K562 (cell line): ENCODE measurements around the gene MKRN3. TPM values are rescaled to one million over a fixed set of nuclear protein-coding genes. Genes with fewer than 3 reads are reported as not detected.

Experiments
- BCLAF1 ChIP-seq, 2 experiments: fragments of 450-650 bp in 1 of 2; IDR thresholded peaks; 2 replicates each; pipeline ENCODE4 v1.6.1; 2011 to 2017; ENCODE audit warnings: low read depth in 2 of 2, antibody characterized with exemption in 1 of 2, borderline replicate concordance in 1 of 2, low read length in 1 of 2, mild to moderate bottlenecking in 1 of 2, mixed read lengths in 1 of 2; ENCODE audit not compliant: control insufficient read depth in 1 of 2
- BHLHE40 ChIP-seq: IDR thresholded peaks from 2 replicates; pipeline ENCODE4 v1.6.1; 2011; ENCODE audit warnings: low read length, improper control_type of control experiment
- BMI1 ChIP-seq: fragments of 150-350 bp; IDR thresholded peaks from 2 replicates; pipeline ENCODE4 v1.6.1; 2014; ENCODE audit warnings: low read length
- GATAD2A ChIP-seq: fragments of 450-650 bp; IDR thresholded peaks from 2 replicates; pipeline ENCODE4 v1.6.1; 2017
- IRF1 ChIP-seq: sonication (generic); formaldehyde crosslinking; IDR thresholded peaks from 2 replicates; pipeline ENCODE4 v1.8.0; 2022; ENCODE audit warnings: missing genetic modification reagents, mild to moderate bottlenecking, borderline replicate concordance
- KDM2B ChIP-seq: fragments of 250-450 bp; sonication (Bioruptor Pico); IDR thresholded peaks from 2 replicates; pipeline ENCODE4 v1.8.0; 2021; ENCODE audit warnings: mild to moderate bottlenecking, moderate library complexity
- MAFF ChIP-seq: IDR thresholded peaks from 2 replicates; pipeline ENCODE4 v1.6.1; 2012; ENCODE audit warnings: low read length, improper control_type of control experiment
- MAZ ChIP-seq, 2 experiments: fragments of 450-650 bp in 1 of 2; sonication (generic) in 1 of 2; formaldehyde crosslinking; IDR thresholded peaks in 1 of 2; conservative IDR thresholded peaks in 1 of 2; 2 replicates each; pipeline versions ENCODE4 v1.4.0 to v1.5.0; 2020; ENCODE audit warnings: mild to moderate bottlenecking in 1 of 2, missing genetic modification reagents in 1 of 2
- MTA2 ChIP-seq: fragments of 450-650 bp; IDR thresholded peaks from 2 replicates; pipeline ENCODE4 v1.6.1; 2016; ENCODE audit warnings: low read depth
- NFRKB ChIP-seq: fragments of 450-650 bp; IDR thresholded peaks from 2 replicates; pipeline ENCODE4 v1.6.1; 2016; ENCODE audit warnings: low read depth
- PCBP2 ChIP-seq: fragments of 200-400 bp; formaldehyde crosslinking; IDR thresholded peaks from 2 replicates; pipeline ENCODE4 v1.6.1; 2018; ENCODE audit warnings: low read length, low read depth, mild to moderate bottlenecking, moderate library complexity; ENCODE audit not compliant: poor library complexity, severe bottlenecking
- PML ChIP-seq: IDR thresholded peaks from 2 replicates; pipeline ENCODE4 v1.6.1; 2012; ENCODE audit warnings: low read length, inconsistent platforms
- RCOR1 ChIP-seq, 2 experiments: IDR thresholded peaks; 2 replicates each; pipeline ENCODE4 v1.6.1; 2012; ENCODE audit warnings: low read depth in 2 of 2, low read length in 2 of 2, borderline replicate concordance in 1 of 2, improper control_type of control experiment in 1 of 2
- SMAD1 ChIP-seq: fragments of 150-350 bp; IDR thresholded peaks from 2 replicates; pipeline ENCODE4 v1.6.1; 2014; ENCODE audit warnings: low read length, low read depth; ENCODE audit not compliant: partially characterized antibody
- STAT5B ChIP-seq: fragments of 250-450 bp; sonication (Bioruptor Pico); IDR thresholded peaks from 2 replicates; pipeline ENCODE4 v1.8.0; 2021; ENCODE audit warnings: mild to moderate bottlenecking, inconsistent platforms
- ZBTB43 ChIP-seq: sonication (generic); formaldehyde crosslinking; IDR thresholded peaks from 2 replicates; pipeline ENCODE4 v1.8.0; 2023; ENCODE audit warnings: mild to moderate bottlenecking, missing genetic modification reagents
- ZC3H11A ChIP-seq: IDR thresholded peaks from 2 replicates; pipeline ENCODE4 v1.6.1; 2012; ENCODE audit warnings: low read depth, low read length, improper control_type of control experiment
- ZNF134 ChIP-seq: fragments of 250-450 bp; sonication (Bioruptor Pico); conservative IDR thresholded peaks from 2 replicates; pipeline ENCODE4 v1.4.0; 2020
- ZNF707 ChIP-seq: fragments of 250-450 bp; sonication (Bioruptor Pico); conservative IDR thresholded peaks from 2 replicates; pipeline ENCODE4 v1.8.0; 2022; ENCODE audit warnings: inconsistent platforms, mild to moderate bottlenecking, moderate library complexity
- polyA plus RNA-seq, 8 experiments: library from polyadenylated mRNA; depleted of rRNA in 4 of 8; stranded (reverse) in 5 of 8; unstranded in 3 of 8; fragments of >200 nt; fragmentation: Nextera tagmentation in 2 of 8; fragmentation: Illumina TruSeq in 1 of 8; extraction: Ambion mirVana in 2 of 8; extraction: Trizol in 1 of 8; gene quantifications; 2 replicates each; pipeline versions ENCODE4 v1.2.1 to v1.2.3, GENCODE V29; 2011 to 2014; ENCODE audit warnings: inconsistent platforms in 1 of 8, missing spikeins in 1 of 8
- total RNA-seq, 7 experiments: library from RNA; depleted of rRNA in 6 of 7; stranded (reverse); fragments of >200 nt in 6 of 7; fragmentation: Illumina TruSeq in 2 of 7; extraction: Trizol in 2 of 7; gene quantifications; 2 replicates each; pipeline versions ENCODE4 v1.2.1 to v1.2.3, GENCODE V29; 2011 to 2021; ENCODE audit warnings: low replicate concordance in 1 of 7
- TF ChIP-seq, protein P1 (sequence below): fragments of 250-450 bp; sonication (Bioruptor Pico); IDR thresholded peaks from 2 replicates; pipeline ENCODE4 v1.5.1; 2021; ENCODE audit warnings: mild to moderate bottlenecking
- TF ChIP-seq, protein P2 (sequence below): sonication (generic); formaldehyde crosslinking; IDR thresholded peaks from 2 replicates; pipeline ENCODE4 v1.8.0; 2022; ENCODE audit warnings: mild to moderate bottlenecking, missing genetic modification reagents

The MKRN3 gene
- total and polyA plus RNA-seq, 9 of the 15 experiments (the other 6 are each of a cell fraction or from before 2014, with no cell fraction given), result 6.5 to 33.4 (median 25.1) TPM

GRCh38 chr15:23565395-23566070 is at the start of gene MKRN3 (continued):
- TF ChIP-seq ZBTB43 (CRISPR knock-in tag) (no peak), SMAD1 (peak; percentile 88), BHLHE40 (peak; percentile 35; the same call in 1 of the 2 replicates), BCLAF1 (IDR thresholded peaks at IDR 0.05; ENCODE audit: borderline replicate concordance in 1 of 2, control insufficient read depth in 1 of 2, low read depth in 2 of 2, low read length in 1 of 2) (peak in 1 of 2 experiments; percentile 97; a peak in 2 of 4 replicates), MTA2 (no peak), PCBP2 (no peak), ZC3H11A (peak; percentile 88), GATAD2A (no peak), IRF1 (CRISPR knock-in tag) (no peak), PML (peak; percentile 83), RCOR1 (IDR thresholded peaks at IDR 0.05; ENCODE audit: borderline replicate concordance in 1 of 2, low read depth in 2 of 2, low read length in 2 of 2) (no peak; a peak in 1 of 4 replicates), KDM2B (CRISPR knock-in tag) (0 out of 2 replicates have a peak, but pooled peaks have one; percentile 12), MAFF (no peak), NFRKB (peak; percentile 99), ZNF707 (CRISPR knock-in tag) (no peak), BMI1 (peak; percentile 36; the same call in 1 of the 2 replicates), MAZ (CRISPR knock-in tag; conservative IDR thresholded peaks at IDR 0.05 in 1 of 2, IDR thresholded peaks at IDR 0.05 in 1 of 2) (peak; percentile 21 to 66; a peak in 2 of 4 replicates), STAT5B (CRISPR knock-in tag) (no peak), ZNF134 (no peak)
- TF ChIP-seq, protein P1, sequence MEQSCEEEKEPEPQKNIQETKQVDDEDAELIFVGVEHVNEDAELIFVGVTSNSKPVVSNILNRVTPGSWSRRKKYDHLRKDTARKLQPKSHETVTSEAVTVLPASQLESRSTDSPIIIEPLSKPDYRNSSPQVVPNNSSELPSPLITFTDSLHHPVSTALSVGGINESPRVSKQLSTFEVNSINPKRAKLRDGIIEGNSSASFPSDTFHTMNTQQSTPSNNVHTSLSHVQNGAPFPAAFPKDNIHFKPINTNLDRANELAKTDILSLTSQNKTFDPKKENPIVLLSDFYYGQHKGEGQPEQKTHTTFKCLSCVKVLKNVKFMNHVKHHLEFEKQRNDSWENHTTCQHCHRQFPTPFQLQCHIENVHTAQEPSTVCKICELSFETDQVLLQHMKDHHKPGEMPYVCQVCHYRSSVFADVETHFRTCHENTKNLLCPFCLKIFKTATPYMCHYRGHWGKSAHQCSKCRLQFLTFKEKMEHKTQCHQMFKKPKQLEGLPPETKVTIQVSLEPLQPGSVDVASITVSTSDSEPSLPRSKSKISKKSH, result no peak
- TF ChIP-seq, protein P2, sequence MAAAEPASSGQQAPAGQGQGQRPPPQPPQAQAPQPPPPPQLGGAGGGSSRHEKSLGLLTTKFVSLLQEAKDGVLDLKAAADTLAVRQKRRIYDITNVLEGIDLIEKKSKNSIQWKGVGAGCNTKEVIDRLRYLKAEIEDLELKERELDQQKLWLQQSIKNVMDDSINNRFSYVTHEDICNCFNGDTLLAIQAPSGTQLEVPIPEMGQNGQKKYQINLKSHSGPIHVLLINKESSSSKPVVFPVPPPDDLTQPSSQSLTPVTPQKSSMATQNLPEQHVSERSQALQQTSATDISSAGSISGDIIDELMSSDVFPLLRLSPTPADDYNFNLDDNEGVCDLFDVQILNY, result no peak
